Transverse colon (tissue), 4 donors: ENCODE measurements around the gene NCOA4. TPM values are rescaled to one million over a fixed set of nuclear protein-coding genes. Genes with fewer than 3 reads are reported as not detected.
A peak's percentile ranks its signal among the peaks of the same experiment; 100 is the strongest.
"Not testable (repeated sequence)": the region's sequence is repeated elsewhere in the genome, so short reads cannot be mapped to it uniquely, and the experiment has no call there.

Source experiments
- DNase-seq: peaks from one replicate; pipeline ENCODE4 v3.0.0-alpha.2; 2019
- H3K27ac ChIP-seq, 4 donors: fragments of 200-600 bp; sonication (generic); 2 replicates each; pipeline ENCODE4 v1.5.1; 2016 to 2018; ENCODE audit warnings: inconsistent platforms in 4 of 4
- H3K27me3 ChIP-seq: fragments of 200-600 bp; sonication (generic); 2 replicates; pipeline ENCODE4 v1.5.1; 2017; ENCODE audit warnings: inconsistent platforms
- H3K36me3 ChIP-seq, 4 donors: fragments of 200-600 bp; sonication (generic); 2 replicates each; pipeline ENCODE4 v1.5.1; 2017 to 2019; ENCODE audit warnings: inconsistent platforms in 4 of 4
- H3K4me1 ChIP-seq, 4 donors: fragments of 200-600 bp; sonication (generic); 2 replicates each; pipeline ENCODE4 v1.5.1; 2017 to 2020; ENCODE audit warnings: inconsistent platforms in 4 of 4
- H3K4me3 ChIP-seq, 4 donors: fragments of 200-600 bp; sonication (generic); 1 replicate in 1 of 4; 2 replicates in 3 of 4; pipeline versions ENCODE4 v1.5.1 to v1.6.1; 2017 to 2019; ENCODE audit warnings: inconsistent platforms in 4 of 4
- H3K9me3 ChIP-seq, 2 donors: fragments of 200-600 bp; sonication (generic); 2 replicates each; pipeline ENCODE4 v1.5.1; 2017 to 2019; ENCODE audit warnings: inconsistent platforms in 2 of 2
- EP300 ChIP-seq: sonication (generic); formaldehyde crosslinking; IDR thresholded peaks from one replicate; pipeline ENCODE4 v1.6.1; 2017; ENCODE audit warnings: antibody characterized with exemption, low read depth
- POLR2A ChIP-seq: fragments of 450-650 bp; IDR thresholded peaks from one replicate; pipeline ENCODE4 v1.6.1; 2016; ENCODE audit warnings: antibody characterized with exemption, mild to moderate bottlenecking, moderate library complexity
- POLR2AphosphoS5 ChIP-seq, 3 donors: sonication (generic); formaldehyde crosslinking; IDR thresholded peaks; one replicate each; pipeline ENCODE4 v1.6.1; 2016; ENCODE audit warnings: antibody characterized with exemption in 3 of 3
- WGBS, 2 donors: methylation state at CpG; one replicate each; pipeline ENCODE4 v1.1.5; 2018; ENCODE audit warnings: low coverage in 1 of 2; 5-methylcytosine and 5-hydroxymethylcytosine counted together
- in situ Hi-C, 4 donors: fragments of 200-750 bp; cut with MboI; loops; one replicate each; pipeline versions ENCODE4 v1.15.0 to v1.15.1; 2017; ENCODE audit warnings: low sequenced_read_pairs in 3 of 4, low pct_ligation_motif_present in 1 of 4, low pct_unique_long_range_greater_than_20kb in 1 of 4
- intact Hi-C: fragments of 100-400 bp; cut with DNase I; formaldehyde crosslinking; loops from one replicate; pipeline ENCODE4 v1.15.1; 2023; ENCODE audit warnings: low total_unique reads
- total RNA-seq, 4 donors: library from RNA; depleted of rRNA; stranded (reverse); fragments of >200 nt; gene quantifications; one replicate each; pipeline ENCODE4 v1.1.0, GENCODE V29; 2016
- TF ChIP-seq, protein P1 (sequence below), 5 experiments: fragments of 200-600 bp in 3 of 5; fragments of 450-650 bp in 2 of 5; sonication (generic) in 3 of 5; IDR thresholded peaks; 1 replicate in 2 of 5; 2 replicates in 3 of 5; pipeline ENCODE4 v1.5.1; 2016 to 2017; ENCODE audit warnings: antibody characterized with exemption in 5 of 5, inconsistent platforms in 3 of 5, mild to moderate bottlenecking in 2 of 5, moderate library complexity in 1 of 5

NCOA4 gene
- total RNA-seq, 4 donors from 2014 or later: 129 to 208 (median 178) TPM

DNA sequence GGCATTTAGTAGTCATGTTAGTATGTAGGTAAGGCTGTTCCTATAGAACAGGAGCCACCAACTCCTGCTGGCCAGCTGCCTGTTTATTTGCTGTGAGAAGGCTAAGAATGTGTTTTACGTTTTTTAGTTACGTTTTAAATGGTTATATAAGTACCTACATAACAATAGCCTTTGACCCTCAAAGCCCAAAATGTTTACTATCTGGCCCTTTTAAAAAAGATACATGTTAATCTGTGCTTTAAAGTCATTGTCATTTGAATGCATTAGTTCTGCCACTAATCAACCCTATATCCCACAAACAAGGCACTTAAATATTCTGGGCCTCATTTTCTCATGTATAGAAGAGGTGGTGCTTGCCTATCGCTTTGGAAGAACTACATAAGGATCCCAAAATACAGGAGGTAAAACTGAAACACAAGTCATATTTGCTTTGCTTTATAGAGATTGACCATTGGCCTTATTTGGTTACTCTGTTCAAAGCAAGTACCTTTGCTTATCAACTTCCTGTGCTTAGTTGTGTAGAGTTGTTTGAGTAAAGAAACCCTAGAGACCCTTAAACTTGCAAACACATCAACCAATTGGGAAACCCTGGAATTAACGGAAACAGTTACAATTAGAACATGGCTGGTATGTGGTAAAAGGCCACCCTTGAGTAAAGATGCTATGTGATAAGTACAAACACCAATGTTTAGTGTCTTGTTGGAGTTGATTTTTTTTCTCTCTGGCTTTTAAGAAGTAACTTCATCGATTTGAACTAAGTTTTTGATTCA is 32.2 kb downstream of the NCOA4 start:
- Histone ChIP-seq H3K4me1 (no peaks in the 10 kb centered on the region), H3K4me3 (no peak overlapping the region), H3K36me3 (peaks cover 0 to 27% (median 6%) of the 10 kb centered on the region in 4 donors), H3K27me3 (no peaks in the 10 kb centered on the region), H3K27ac (no peak overlapping the region), H3K9me3 (no peaks in the 10 kb centered on the region)
- in situ Hi-C loops: no loop called here
- 83 to 87% methylated on average over 5 of the region's 5 CpGs for WGBS, 2 donors
- intact Hi-C loops: no loop called here
- no peak for DNase-seq
- TF ChIP-seq POLR2AphosphoS5 (IDR thresholded peaks at IDR 0.05): no peak
- TF ChIP-seq, protein P1, sequence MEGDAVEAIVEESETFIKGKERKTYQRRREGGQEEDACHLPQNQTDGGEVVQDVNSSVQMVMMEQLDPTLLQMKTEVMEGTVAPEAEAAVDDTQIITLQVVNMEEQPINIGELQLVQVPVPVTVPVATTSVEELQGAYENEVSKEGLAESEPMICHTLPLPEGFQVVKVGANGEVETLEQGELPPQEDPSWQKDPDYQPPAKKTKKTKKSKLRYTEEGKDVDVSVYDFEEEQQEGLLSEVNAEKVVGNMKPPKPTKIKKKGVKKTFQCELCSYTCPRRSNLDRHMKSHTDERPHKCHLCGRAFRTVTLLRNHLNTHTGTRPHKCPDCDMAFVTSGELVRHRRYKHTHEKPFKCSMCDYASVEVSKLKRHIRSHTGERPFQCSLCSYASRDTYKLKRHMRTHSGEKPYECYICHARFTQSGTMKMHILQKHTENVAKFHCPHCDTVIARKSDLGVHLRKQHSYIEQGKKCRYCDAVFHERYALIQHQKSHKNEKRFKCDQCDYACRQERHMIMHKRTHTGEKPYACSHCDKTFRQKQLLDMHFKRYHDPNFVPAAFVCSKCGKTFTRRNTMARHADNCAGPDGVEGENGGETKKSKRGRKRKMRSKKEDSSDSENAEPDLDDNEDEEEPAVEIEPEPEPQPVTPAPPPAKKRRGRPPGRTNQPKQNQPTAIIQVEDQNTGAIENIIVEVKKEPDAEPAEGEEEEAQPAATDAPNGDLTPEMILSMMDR (IDR thresholded peaks at IDR 0.05): no peak
- TF ChIP-seq POLR2A: no peak
- TF ChIP-seq EP300: no peak

DNA sequence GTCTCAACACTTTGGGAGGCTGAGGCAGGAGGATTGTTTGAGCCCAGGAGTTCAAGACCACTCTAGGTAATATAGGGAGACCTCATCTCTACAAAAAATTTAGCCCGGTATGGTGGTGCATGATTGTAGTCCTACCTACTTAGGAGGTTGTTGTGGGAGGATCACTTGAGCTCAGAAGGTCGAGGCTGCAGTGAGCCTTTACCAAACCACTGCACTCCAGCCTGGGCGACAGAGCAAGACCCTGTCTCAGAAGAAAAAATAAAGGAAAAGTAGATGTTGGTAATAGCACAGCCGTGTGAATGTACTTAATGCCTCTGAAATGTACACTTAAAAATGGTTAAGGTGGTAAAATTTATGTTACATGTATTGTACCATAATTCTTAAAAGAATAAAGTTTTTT is 32.9 kb downstream of the NCOA4 start:
- intact Hi-C loops (no loop called here), in situ Hi-C loops (no loop called here)
- no peak for DNase-seq
- Histone ChIP-seq H3K36me3 (peaks cover 0 to 23% (median 4%) of the 10 kb centered on the region in 4 donors), H3K9me3 (no peaks in the 10 kb centered on the region), H3K27ac (no peak overlapping the region), H3K4me1 (no peaks in the 10 kb centered on the region), H3K27me3 (no peaks in the 10 kb centered on the region), H3K4me3 (no peak overlapping the region)
- TF ChIP-seq, protein P1 (IDR thresholded peaks at IDR 0.05): no peak
- TF ChIP-seq POLR2AphosphoS5 (IDR thresholded peaks at IDR 0.05): no peak
- TF ChIP-seq EP300: no peak
- no peak for TF ChIP-seq POLR2A
- 95 to 100% methylated on average over 3 to 4 of the region's 4 CpGs for WGBS, 2 donors

DNA sequence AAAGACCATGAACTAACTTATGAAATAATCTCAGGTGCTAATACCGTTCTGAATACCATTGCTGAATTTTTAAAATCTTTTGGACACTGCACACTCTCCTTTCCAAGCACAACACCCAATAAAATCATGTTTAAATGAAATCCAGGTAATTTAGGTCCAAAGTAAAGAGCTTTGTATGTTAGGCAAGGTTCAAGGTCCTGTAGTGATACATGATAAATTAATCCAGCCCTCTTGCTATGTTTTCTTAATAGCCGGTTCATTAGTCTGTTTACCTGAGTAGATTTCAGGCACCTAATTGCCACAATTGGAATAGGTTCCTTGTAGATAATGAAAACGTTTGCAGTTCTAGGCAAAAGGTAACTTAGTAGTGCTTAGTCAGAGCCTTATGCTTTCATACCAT is 44.8 kb downstream of the NCOA4 start:
- H3K4me3 ChIP-seq, H3K36me3 ChIP-seq, H3K27ac ChIP-seq, intact Hi-C loops, H3K4me1 ChIP-seq, H3K9me3 ChIP-seq, H3K27me3 ChIP-seq, DNase-seq, in situ Hi-C loops: not testable (repeated sequence)
- WGBS, 2 donors: 66 to 73% methylated on average over 2 to 3 of the region's 3 CpGs

DNA sequence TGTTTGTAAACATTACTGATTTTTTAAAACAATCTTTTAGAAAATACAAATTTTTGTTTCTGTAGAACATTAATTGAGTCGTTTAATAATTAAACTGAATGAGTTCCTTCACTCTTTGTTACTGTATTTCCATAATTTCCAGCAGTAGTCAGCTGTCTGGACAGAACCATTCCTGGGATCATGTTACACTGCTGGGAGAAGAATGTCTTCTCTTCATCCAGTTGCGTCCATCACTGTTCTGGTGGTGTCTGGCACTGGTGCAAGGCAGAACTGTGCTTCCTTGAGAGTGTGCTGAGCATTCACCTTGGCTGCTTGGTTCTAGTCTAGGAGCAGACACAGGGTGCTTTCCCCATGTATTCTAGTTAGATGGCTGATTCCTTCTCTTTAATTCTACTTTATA is 46.0 kb downstream of the NCOA4 start:
- DNase-seq, H3K27me3 ChIP-seq, in situ Hi-C loops, H3K4me3 ChIP-seq, intact Hi-C loops, H3K27ac ChIP-seq, H3K9me3 ChIP-seq, H3K36me3 ChIP-seq, H3K4me1 ChIP-seq: not testable (repeated sequence)
- WGBS, 2 donors: 83 to 88% methylated on average over 1 to 2 of the region's 2 CpGs

DNA sequence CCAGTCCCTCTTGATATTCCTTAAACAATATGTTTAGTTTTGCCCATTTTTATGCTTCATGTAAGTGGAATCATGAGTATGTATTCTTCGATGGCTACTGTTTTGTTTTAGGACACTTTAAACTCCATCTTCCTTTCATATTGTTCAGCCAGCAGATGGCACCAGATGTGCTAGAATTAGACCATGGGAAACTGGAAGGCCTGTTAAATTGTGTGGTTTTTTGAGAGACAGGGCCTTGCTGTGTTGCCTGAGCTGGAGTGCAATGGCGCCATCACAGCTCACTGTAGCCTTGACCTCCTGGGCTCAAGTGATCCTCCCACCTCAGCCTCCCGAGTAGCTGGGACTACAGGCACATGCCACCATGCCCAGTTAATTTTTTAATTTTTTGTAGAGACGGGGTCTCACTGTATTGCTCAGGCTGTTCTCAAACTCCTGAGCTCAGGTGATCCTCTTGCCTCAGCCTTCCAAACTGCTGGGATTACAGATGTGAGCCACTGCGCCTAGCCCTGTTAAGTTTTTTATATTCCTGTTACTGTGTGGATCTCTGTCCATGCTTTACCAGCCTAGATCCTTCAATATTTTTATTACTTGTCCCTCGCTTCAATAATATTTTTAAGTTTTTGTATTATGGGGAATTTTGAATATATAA is 46.8 kb downstream of the NCOA4 start:
- H3K4me1 ChIP-seq, H3K27ac ChIP-seq, H3K9me3 ChIP-seq, H3K4me3 ChIP-seq, in situ Hi-C loops, H3K36me3 ChIP-seq, intact Hi-C loops, H3K27me3 ChIP-seq: not testable (repeated sequence)
- TF ChIP-seq, protein P1 (IDR thresholded peaks at IDR 0.05): peak in 4 of 5 experiments; percentile 17 to 44 (median 30)
- 69 to 75% methylated on average over 4 to 5 of the region's 6 CpGs for WGBS, 2 donors
- DNase-seq: peak; percentile 22

DNA sequence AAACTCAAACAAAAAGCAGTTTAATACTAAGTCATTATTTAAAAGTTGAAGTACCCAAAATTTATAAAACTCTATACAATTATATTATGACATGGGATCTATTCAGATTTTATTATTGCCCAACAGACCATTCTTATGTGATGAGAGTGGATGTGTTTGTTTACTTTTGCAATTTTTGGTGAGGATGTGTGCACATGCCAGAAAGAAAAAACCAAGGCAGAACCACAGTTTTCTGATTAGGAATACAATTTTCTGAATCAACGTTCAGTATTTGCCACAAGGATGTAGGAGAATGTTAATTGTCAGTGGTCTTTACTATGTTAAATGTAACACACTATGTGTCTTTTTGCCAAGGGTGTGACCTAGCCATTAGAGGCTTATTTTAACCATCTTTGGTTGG is 49.1 kb downstream of the NCOA4 start:
- intact Hi-C loops: not testable (repeated sequence)
- 40 to 64% methylated on average over 1 of the region's 1 CpG for WGBS, 2 donors

DNA sequence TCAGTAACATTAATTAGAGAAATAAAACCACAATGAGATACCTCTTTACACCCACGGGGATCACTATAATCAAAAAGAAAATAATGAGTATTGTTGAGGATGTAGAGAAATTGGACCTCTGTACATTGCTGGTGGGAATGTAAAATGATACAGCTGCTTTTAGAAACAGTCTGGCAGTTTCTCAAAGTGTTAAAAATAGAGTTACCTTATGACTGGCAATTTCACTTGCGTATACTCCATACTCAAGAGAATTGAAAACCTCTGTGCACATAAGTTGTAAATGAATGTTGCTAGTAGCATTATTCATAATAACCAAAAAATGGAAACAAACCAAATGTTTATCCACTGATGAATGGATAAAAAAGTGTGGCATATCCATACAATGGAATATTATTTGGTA is 51.9 kb downstream of the NCOA4 start:
- H3K4me3 ChIP-seq, H3K36me3 ChIP-seq, H3K27ac ChIP-seq, H3K4me1 ChIP-seq, DNase-seq, in situ Hi-C loops, H3K9me3 ChIP-seq, intact Hi-C loops, H3K27me3 ChIP-seq: not testable (repeated sequence)
- 69 to 73% methylated on average over 1 of the region's 2 CpGs for WGBS, 2 donors

More for the DNA sequence above, 49.1 kb downstream of the NCOA4 start:
- H3K27me3 ChIP-seq, H3K27ac ChIP-seq, H3K36me3 ChIP-seq, H3K4me3 ChIP-seq, H3K4me1 ChIP-seq, in situ Hi-C loops, DNase-seq, H3K9me3 ChIP-seq: not testable (repeated sequence)
